Activated CD8-positive, alpha-beta memory T cell treated with anti-CD3 and anti-CD28 coated beads, Interleukin-2, amount 50 U/mL, for 24 hours (primary cell): ENCODE data around the gene RAB8B.
"Not testable (repeated sequence)": the region's sequence is repeated elsewhere in the genome, so short reads cannot be mapped to it uniquely, and the experiment has no call there.

Experiments used
- DNase-seq: peaks from one replicate; pipeline ENCODE4 v3.0.0-alpha.2; 2020; ENCODE audit errors: extremely low read depth

Gene RAB8B

GRCh38 chr15:63237086-63237485, 47.7 kb downstream of the RAB8B start:
- not testable (repeated sequence) for DNase-seq

GRCh38 chr15:63238171-63238570, 48.8 kb downstream of the RAB8B start:
- no peak for DNase-seq

- DNase-seq, result no peak
These were observed 49.4 kb downstream of the RAB8B start for GRCh38 chr15:63238796-63239195.

- DNase-seq, result no peak
These were observed 50.7 kb downstream of the RAB8B start for GRCh38 chr15:63240109-63240508.

GRCh38 chr15:63241316-63241715, 51.9 kb downstream of the RAB8B start:
- DNase-seq, result no peak

DNA sequence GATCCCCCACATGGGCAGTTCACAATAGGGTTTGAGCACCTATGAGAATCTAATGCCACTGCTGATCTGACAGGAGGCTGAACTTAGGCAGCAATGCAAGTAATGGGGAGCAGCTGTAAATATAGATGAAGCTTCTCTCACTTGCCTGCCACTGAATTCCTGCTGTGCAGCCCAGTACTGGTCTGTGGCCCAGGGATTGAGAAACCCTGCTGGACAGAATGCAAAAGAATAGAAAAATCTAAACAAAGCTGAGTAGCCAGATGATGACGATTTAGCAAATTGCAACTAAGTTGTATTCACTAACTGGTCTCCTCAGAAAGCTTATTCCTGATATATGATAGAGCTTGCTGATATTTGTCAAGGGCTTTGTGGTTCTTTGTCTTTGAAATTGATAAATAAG, 53.7 kb downstream of the RAB8B start:
- no peak for DNase-seq

DNA sequence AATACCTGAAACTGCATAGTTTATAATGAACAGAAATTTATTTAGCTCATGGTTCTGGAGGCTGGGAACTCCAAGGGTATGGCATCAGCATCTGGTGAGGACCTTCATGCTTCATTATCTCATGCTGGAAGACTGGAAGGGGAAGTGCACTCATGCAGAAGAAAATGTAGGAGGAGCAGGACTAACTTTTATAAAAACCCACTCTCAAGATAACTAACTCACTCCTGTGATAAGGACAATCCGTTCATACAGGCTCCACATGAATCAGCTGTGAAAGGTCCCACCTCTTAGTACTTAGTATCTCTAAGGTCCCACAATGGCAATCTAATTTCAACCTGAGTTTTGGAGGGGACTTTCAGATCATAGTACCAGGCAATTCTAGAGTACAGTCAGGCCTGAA, 54.4 kb downstream of the RAB8B start:
- DNase-seq, result no peak

DNA sequence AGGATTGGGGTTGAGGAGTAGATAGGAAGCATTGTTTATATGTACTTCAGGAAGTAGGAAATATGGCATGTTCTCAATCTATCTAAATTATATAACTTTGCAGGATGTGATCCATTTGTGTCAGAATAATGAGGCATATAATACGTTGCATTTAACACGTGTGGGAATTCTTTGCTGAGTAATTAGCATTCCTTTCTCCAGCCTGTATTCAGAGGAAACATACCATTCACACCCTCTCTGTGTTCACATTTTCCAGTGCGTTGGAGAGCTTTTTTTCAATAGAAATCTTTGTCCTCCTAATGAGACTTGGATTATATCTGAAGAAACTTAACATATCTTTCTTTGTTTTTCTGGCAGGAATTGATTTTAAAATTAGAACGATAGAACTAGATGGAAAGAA, 55.0 kb downstream of the RAB8B start:
- DNase-seq, result no peak

DNA sequence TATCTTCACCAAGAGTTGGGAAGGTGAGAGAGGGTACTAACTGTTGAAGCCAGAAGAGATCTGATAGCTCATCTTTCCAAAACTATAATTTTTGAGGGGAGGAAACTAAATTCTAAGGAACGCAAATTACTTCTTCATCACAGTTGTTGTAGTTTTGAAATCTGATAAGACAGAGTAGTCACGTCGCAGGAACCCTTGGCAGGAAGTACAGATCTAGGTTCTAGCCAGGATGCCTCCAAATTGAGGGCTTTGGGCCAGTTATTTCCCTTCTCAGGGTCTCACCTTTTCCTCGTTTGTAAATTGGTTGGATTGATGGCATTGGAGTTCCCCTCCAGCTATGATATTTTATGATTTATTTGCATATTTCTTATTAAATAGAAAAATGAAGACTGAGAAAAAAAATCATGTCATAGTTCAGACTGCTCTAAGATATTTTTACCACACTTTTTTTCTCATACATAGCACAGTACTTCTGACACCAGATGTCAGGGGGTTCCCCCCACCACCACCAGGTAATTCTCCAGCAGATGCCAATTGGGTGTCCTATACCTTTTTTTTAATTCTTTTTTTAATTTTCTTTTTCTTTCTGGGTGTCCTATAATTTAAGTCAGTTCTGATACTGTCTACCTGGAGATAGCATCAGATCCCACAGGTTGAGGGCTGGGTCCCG, 55.7 kb downstream of the RAB8B start:
- no peak for DNase-seq

DNA sequence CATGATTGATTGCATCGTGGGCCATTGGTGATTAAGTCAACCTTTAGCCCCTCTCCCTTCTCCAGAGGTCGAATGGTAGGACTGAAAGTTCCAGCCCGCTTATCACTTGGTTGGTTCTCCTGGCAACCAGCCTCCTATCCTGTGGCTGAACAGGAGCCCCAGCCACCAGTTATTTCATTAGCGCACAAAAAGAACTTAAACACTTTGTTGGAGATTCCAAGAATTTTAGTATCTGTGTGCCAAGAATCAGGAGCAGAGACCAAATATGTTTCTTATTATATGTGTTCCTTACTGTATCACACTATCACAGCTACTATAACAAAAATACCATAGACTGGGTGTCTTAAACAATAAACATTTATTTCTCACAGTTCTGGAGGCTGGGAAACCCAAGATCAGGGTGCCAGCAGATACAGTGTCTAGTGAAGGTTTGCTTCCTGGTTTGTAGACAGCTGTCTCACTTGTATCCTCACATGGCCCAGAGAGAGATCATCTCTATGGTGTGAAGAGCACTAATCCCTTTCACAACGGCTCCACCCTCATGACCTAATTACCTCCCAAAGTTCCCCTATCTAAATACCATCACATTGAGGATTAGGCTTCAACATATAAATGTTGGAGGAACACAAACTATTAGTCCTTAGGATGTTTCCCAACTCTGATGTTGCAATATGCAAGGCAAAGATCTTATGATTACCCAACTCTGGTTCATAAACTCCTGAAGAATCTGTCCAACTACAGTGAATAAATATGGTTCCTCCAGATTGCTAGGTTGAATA, 57.5 kb downstream of the RAB8B start:
- DNase-seq, result no peak

DNA sequence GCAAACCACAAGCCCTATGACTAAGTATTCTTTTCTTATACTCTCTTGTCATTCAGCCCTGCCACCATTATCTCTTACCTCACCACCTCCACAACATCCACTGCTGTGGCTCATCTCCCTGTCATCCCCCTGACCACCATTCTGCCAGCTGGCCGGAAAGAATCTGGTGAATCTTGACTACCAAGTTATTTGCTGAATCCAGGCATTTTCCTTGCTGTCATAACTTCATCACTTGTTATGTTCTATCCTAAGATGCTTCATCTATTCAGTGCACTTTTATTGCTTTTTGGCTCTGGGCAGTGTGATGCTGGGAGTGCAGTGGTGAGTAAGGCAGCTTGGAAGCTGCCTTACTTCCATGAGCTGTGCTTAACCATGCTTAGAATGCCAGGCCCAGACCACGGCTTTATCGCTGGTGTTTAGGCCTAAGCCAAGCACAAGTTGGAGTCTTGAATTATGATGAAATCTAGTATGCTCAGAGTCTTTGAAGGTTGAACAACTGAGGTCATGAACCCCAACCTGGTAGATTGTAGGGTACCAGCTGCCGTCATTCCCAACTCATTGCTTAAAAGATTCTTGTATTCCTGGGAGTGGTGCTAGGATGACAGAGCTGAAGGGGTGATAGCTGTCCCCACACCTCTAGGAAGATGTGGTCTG, 61.0 kb downstream of the RAB8B start:
- DNase-seq, result no peak

DNA sequence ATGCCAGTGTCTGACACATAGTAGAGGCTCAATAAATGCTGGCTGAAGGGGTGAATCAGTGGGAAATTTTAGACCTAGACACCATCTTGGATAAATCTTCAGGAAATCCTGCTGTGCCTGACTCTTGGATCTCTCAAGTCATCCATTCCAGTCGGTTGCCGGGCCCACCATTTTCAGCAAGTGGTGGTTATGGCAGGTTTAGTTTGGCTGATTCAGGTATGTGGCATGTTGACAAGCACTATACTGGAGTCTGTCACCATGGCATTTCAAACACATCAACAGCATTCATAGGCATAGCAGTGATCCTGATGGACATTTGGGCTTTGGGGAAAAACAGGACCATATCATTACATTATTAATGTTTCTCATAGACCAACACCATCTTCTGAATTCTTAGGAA, 62.3 kb downstream of the RAB8B start:
- DNase-seq, result no peak

DNA sequence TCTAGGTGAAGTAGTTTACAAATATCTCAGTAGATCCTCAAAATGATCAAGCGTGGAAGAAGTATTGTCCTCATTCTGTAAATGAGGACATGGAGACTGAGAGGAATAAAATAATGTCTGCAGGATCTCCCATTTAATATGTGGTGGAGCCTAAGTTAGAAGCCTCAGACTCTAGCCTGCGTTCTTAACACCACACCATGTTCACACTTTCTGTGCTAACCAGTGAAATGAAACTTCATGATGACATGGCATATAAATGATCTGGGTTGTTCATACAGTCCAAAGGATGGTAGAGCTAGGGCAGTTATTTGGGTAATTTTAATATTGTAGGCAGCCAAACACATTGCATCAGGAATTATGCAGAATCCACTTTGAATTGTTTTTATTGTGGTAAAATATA, 62.9 kb downstream of the RAB8B start:
- DNase-seq, result no peak

GRCh38 chr15:63254991-63255390, 65.6 kb downstream of the RAB8B start:
- DNase-seq, result no peak

DNA sequence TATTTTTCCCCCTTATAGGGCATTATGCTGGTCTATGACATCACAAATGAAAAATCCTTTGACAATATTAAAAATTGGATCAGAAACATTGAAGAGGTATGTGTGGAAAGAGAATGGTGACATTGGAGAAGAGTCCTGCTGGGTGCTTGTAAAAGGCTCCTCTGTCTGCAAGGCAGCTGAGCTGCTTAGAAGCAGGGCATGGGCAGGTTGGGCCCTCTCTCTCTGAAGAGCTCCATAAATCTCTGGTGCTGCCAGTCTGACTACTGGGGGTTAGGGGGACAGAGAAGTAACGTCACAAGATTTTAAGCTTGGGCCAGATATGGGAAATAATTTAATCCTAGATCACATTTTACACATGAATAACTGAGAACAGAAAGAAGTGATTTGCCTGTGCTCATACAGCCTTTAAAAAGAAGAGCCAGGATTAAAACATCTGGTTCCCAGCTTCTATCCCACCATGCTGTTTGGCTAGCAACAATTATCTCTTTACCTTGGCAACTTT, 66.1 kb downstream of the RAB8B start:
- no peak for DNase-seq

GRCh38 chr15:63256433-63257274, 67.2 kb downstream of the RAB8B start:
- DNase-seq, result no peak

- DNase-seq, result no peak
These were observed 69.3 kb downstream of the RAB8B start for GRCh38 chr15:63258658-63259057.

- DNase-seq, result no peak
These were observed 71.4 kb downstream of the RAB8B start for GRCh38 chr15:63260791-63261190.

DNA sequence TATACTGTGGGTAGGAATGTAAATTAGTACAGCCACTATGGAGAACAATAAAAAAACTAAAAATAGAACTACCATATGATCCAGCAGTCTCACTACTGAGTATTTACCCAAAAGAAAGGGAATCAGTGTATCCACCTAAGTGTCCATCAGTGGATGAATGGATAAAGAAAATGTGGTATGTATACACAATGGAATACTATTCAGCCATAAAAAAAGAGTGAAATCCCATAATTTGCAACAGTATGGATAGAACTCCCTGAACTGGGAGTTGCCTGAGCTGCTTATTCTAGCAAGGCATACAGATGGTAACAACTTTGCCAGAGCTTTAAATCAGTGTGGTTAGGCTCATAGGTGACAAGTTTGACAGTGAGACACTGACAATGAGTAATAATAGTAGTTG, 71.9 kb downstream of the RAB8B start:
- no peak for DNase-seq

GRCh38 chr15:63263519-63263918, 74.1 kb downstream of the RAB8B start:
- no peak for DNase-seq

- no peak for DNase-seq
These were observed 75.4 kb downstream of the RAB8B start for GRCh38 chr15:63264688-63265293.
